ENCODE measurements around the gene AMBRA1.
"Not testable (repeated sequence)": the region's sequence is repeated elsewhere in the genome, so short reads cannot be mapped to it uniquely, and the experiment has no call there.

Gene AMBRA1

DNA sequence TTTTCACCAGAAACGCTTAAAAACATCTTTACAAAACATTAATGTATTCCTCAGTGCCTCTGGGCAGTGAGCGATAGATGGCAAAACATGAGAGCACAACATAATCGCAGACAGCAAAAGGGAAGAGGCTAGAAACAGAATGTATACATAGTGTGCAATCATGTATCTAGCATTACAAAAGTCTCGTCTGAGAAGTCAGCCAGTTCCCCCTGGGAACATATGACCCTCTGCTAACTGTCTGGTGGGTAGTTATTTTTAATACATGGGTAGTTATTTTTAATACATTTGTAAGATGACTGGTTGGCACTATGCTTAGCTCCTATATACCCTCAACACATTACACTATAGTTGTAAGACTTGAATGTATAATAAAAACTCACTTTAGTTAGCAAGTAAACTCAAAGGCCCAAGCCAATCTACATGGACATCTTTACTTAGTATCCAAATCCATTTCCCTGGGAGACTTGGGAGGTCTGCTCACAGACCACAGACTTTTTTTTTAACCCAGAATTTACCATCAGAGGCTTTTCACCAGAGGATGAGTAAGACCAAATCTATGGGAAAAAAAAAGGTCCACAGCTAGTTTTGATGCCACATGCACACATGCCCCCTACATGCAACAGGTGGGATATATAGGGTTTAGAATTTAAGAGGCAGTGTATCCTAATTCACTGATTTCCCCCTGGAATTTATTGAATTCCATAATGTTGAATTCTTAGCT lies 71.7 kb downstream of the AMBRA1 start:
- H3K4me1 ChIP-seq (ENCODE audit: control insufficient read depth, insufficient read depth, low read length), result peaks cover 2% of the 10 kb centered on the region; the same call in 1 of the 2 replicates
- 73% methylated on average over 1 of the region's 4 CpGs for WGBS (ENCODE audit: insufficient coverage, insufficient read length)
- H3K27me3 ChIP-seq (ENCODE audit: control insufficient read depth, insufficient read depth, low read length), result no peaks in the 10 kb centered on the region
- H3K36me3 ChIP-seq (ENCODE audit: control insufficient read depth, insufficient read depth, low read length), result no peaks in the 10 kb centered on the region
- no peak overlapping the region for H3K4me3 ChIP-seq (ENCODE audit: low read length)
- no peaks in the 10 kb centered on the region for H3K9me3 ChIP-seq (ENCODE audit: control insufficient read depth, insufficient read depth, low read length)
- DNase-seq (ENCODE audit: low read depth, low spot score), result no peak
- H3K27ac ChIP-seq (ENCODE audit: low read length), result no peak overlapping the region

DNA sequence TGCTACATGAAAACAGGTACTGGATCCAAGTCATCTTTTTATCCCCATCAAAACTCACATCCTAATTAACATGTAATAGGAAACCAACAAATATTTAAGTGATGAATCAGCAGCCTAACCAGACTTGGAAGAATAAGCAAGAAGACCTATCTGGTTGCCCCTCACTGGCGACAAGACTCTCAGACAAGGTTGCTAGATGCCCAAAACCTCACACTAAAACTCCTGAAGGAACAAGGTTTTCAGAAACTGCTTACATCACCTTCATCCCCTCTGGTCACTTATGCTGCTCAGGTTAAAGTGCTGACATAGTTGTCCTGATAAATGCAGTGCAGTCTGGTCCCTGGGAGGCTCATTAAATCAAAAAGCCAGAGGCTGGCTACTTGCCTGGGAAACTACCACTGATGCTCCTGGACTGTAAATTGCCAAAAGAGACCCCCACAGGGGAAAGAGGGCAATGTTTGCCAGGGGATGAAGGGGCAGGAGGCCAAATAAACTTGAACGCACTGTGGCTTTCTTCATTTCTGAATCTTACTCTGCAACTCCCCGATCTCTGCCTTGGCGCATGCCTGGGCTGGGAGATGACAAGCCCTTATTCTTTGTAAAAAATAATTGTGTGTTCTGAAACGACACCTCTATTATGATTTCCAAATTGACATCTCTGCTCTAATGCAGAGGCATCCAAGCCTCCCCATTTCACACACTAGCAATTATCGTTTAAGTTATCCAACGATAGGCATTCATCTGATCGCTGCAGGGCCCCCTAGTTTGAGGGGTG lies 72.7 kb downstream of the AMBRA1 start:
- H3K4me1 ChIP-seq (ENCODE audit: control insufficient read depth, insufficient read depth, low read length), result peaks cover 2% of the 10 kb centered on the region; the same call in 1 of the 2 replicates
- no CpG with 5 or more reads among the region's 8 CpGs for WGBS (ENCODE audit: insufficient coverage, insufficient read length)
- H3K4me3 ChIP-seq (ENCODE audit: low read length), result no peak overlapping the region
- no peak overlapping the region for H3K27ac ChIP-seq (ENCODE audit: low read length)
- no peaks in the 10 kb centered on the region for H3K36me3 ChIP-seq (ENCODE audit: control insufficient read depth, insufficient read depth, low read length)
- H3K9me3 ChIP-seq (ENCODE audit: control insufficient read depth, insufficient read depth, low read length), result no peaks in the 10 kb centered on the region
- no peak for DNase-seq (ENCODE audit: low read depth, low spot score)
- no peaks in the 10 kb centered on the region for H3K27me3 ChIP-seq (ENCODE audit: control insufficient read depth, insufficient read depth, low read length)

DNA sequence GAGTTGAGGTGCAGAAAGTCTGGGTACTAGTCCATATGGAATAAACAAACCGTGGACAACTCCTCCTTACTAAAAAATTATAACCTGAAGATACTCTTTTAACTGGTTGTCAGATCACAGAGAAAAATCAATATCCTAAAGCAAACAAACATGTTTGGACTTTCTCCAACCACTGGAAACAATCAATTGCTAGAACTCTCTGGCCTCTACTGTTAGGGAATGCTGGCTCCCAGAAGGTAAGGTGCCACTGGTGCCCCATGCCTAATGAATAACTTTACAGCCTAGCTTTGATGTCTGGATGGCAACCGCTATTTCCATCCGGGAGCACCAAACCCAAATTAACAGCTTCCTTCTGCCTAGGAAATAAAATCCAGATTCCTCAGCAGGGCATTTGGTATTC lies 74.5 kb downstream of the AMBRA1 start:
- H3K27me3 ChIP-seq (ENCODE audit: control insufficient read depth, insufficient read depth, low read length), result no peaks in the 10 kb centered on the region
- no peaks in the 10 kb centered on the region for H3K9me3 ChIP-seq (ENCODE audit: control insufficient read depth, insufficient read depth, low read length)
- H3K4me1 ChIP-seq (ENCODE audit: control insufficient read depth, insufficient read depth, low read length), result peaks cover 2% of the 10 kb centered on the region; the same call in 1 of the 2 replicates
- H3K27ac ChIP-seq (ENCODE audit: low read length), result no peak overlapping the region
- no peak overlapping the region for H3K4me3 ChIP-seq (ENCODE audit: low read length)
- H3K36me3 ChIP-seq (ENCODE audit: control insufficient read depth, insufficient read depth, low read length), result no peaks in the 10 kb centered on the region
- DNase-seq (ENCODE audit: low read depth, low spot score), result no peak
- WGBS (ENCODE audit: insufficient coverage, insufficient read length), result no CpG with 5 or more reads among the region's 3 CpGs

- not testable (repeated sequence) for H3K4me1 ChIP-seq (ENCODE audit: control insufficient read depth, insufficient read depth, low read length); DNase-seq (ENCODE audit: low read depth, low spot score)
- no CpG with 5 or more reads among the region's 7 CpGs for WGBS (ENCODE audit: insufficient coverage, insufficient read length)
Measured at GRCh38 chr11:46518928-46519327, 74.9 kb downstream of the AMBRA1 start.

DNA sequence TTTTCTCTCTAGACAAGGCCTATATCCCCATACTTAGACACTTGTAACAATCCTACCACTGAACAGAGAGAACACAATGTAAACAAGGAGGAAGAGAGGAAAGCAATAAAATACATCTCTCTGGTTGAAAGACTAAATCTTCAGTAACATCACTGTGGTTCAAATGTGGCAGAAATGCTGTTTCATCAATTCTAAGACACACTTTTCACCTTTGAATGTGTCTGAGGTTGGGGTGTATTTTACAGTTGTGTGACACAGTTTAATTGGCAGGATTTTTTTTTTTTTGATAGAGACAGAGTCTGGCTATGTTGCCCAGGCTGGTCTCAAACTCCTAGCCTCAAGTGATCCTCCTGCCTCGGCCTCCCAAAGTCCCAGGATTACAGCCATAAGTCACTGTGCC lies 79.5 kb downstream of the AMBRA1 start:
- no peak for DNase-seq (ENCODE audit: low read depth, low spot score)
- H3K4me3 ChIP-seq (ENCODE audit: low read length), result no peak overlapping the region
- no peaks in the 10 kb centered on the region for H3K9me3 ChIP-seq (ENCODE audit: control insufficient read depth, insufficient read depth, low read length)
- H3K27ac ChIP-seq (ENCODE audit: low read length), result no peak overlapping the region
- WGBS (ENCODE audit: insufficient coverage, insufficient read length), result no CpG with 5 or more reads among the region's 1 CpG
- H3K27me3 ChIP-seq (ENCODE audit: control insufficient read depth, insufficient read depth, low read length), result no peaks in the 10 kb centered on the region; the same call in 1 of the 2 replicates
- H3K36me3 ChIP-seq (ENCODE audit: control insufficient read depth, insufficient read depth, low read length), result no peaks in the 10 kb centered on the region
- H3K4me1 ChIP-seq (ENCODE audit: control insufficient read depth, insufficient read depth, low read length), result peaks cover 3% of the 10 kb centered on the region

More at GRCh38 chr11:46518928-46519327, 74.9 kb downstream of the AMBRA1 start:
- not testable (repeated sequence) for H3K27ac ChIP-seq (ENCODE audit: low read length); H3K9me3 ChIP-seq (ENCODE audit: control insufficient read depth, insufficient read depth, low read length); H3K27me3 ChIP-seq (ENCODE audit: control insufficient read depth, insufficient read depth, low read length); H3K36me3 ChIP-seq (ENCODE audit: control insufficient read depth, insufficient read depth, low read length); H3K4me3 ChIP-seq (ENCODE audit: low read length)

GRCh38 chr11:46513934-46514342 lies 79.9 kb downstream of the AMBRA1 start:
- no peaks in the 10 kb centered on the region for H3K36me3 ChIP-seq (ENCODE audit: control insufficient read depth, insufficient read depth, low read length)
- no CpG with 5 or more reads among the region's 3 CpGs for WGBS (ENCODE audit: insufficient coverage, insufficient read length)
- H3K27me3 ChIP-seq (ENCODE audit: control insufficient read depth, insufficient read depth, low read length), result no peaks in the 10 kb centered on the region; the same call in 1 of the 2 replicates
- no peak overlapping the region for H3K27ac ChIP-seq (ENCODE audit: low read length)
- no peak for DNase-seq (ENCODE audit: low read depth, low spot score)
- H3K4me3 ChIP-seq (ENCODE audit: low read length), result no peak overlapping the region
- no peaks in the 10 kb centered on the region for H3K9me3 ChIP-seq (ENCODE audit: control insufficient read depth, insufficient read depth, low read length)
- H3K4me1 ChIP-seq (ENCODE audit: control insufficient read depth, insufficient read depth, low read length), result peaks cover 3% of the 10 kb centered on the region

DNA sequence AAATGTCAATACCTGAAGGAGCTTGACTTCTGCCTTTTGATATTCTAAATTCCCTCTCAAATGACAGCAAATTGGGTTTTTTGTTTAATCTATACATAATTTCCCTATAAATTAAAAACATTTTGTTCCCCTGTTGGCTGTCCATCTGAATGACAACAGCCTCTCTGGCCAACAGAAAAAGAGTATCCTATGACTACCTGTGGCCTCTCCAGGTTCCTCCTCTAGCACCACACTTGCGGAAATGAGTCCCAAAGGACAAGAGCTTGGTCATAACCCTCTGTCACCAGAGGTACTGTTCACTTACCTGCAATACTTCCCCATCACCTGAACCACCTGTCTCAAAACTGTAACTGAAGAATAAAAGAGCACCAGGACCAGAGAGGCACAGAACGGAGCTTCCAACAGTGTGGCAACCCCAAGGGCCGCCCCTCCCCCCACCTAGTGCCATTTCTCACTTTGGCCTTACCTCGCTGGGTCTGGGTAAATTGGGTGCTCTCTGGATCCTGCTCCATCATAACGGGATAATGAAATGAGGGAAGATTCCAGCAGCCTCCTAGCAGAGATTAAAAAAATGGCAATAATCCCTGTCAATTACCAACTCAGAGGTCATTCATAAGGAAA lies 81.5 kb downstream of the AMBRA1 start:
- H3K9me3 ChIP-seq (ENCODE audit: control insufficient read depth, insufficient read depth, low read length), result no peaks in the 10 kb centered on the region
- no CpG with 5 or more reads among the region's 5 CpGs for WGBS (ENCODE audit: insufficient coverage, insufficient read length)
- no peaks in the 10 kb centered on the region for H3K36me3 ChIP-seq (ENCODE audit: control insufficient read depth, insufficient read depth, low read length)
- no peak for DNase-seq (ENCODE audit: low read depth, low spot score)
- H3K27me3 ChIP-seq (ENCODE audit: control insufficient read depth, insufficient read depth, low read length), result no peaks in the 10 kb centered on the region; the same call in 1 of the 2 replicates
- no peak overlapping the region for H3K27ac ChIP-seq (ENCODE audit: low read length)
- H3K4me1 ChIP-seq (ENCODE audit: control insufficient read depth, insufficient read depth, low read length), result peaks cover 3% of the 10 kb centered on the region
- no peak overlapping the region for H3K4me3 ChIP-seq (ENCODE audit: low read length)

DNA sequence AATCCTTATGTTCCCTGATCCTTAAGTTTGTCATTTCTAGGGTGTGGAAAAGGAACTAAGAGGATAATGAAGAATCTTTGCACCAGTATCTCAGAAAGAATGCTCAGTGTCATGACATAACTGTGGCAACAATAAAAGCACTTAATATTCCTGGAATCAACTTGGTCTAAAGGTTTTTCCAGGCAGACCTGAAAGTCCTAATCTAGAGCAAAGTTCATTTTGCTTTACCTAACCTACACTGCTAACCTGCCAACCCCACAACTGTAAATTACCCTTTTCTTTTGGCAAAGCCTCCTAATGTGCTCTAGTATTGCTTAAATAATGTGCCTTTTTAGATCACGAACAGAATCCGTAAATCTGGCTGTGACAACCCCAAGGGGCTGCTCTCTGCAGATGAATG lies 82.5 kb downstream of the AMBRA1 start:
- H3K4me3 ChIP-seq (ENCODE audit: low read length), result no peak overlapping the region
- no peak overlapping the region for H3K27ac ChIP-seq (ENCODE audit: low read length)
- no peak for DNase-seq (ENCODE audit: low read depth, low spot score)

GRCh38 chr11:46508360-46508759 lies 85.5 kb downstream of the AMBRA1 start:
- Histone ChIP-seq H3K36me3 (ENCODE audit: control insufficient read depth, insufficient read depth, low read length) (no peaks in the 10 kb centered on the region), H3K27ac (ENCODE audit: low read length) (no peak overlapping the region)
- WGBS (ENCODE audit: insufficient coverage, insufficient read length), result no CpG with 5 or more reads among the region's 1 CpG

More for the DNA sequence above, 82.5 kb downstream of the AMBRA1 start:
- Histone ChIP-seq H3K27me3 (ENCODE audit: control insufficient read depth, insufficient read depth, low read length) (no peaks in the 10 kb centered on the region; the same call in 1 of the 2 replicates), H3K9me3 (ENCODE audit: control insufficient read depth, insufficient read depth, low read length) (no peaks in the 10 kb centered on the region), H3K36me3 (ENCODE audit: control insufficient read depth, insufficient read depth, low read length) (no peaks in the 10 kb centered on the region), H3K4me1 (ENCODE audit: control insufficient read depth, insufficient read depth, low read length) (peaks cover 3% of the 10 kb centered on the region)
- WGBS (ENCODE audit: insufficient coverage, insufficient read length), result no CpG with 5 or more reads among the region's 2 CpGs

GRCh38 chr11:46506483-46506791 lies 87.4 kb downstream of the AMBRA1 start:
- no peak for DNase-seq (ENCODE audit: low read depth, low spot score)
- peaks cover 5% of the 10 kb centered on the region; the same call in 1 of the 2 replicates for H3K4me1 ChIP-seq (ENCODE audit: control insufficient read depth, insufficient read depth, low read length)
- no peak overlapping the region for H3K4me3 ChIP-seq (ENCODE audit: low read length)
- no peaks in the 10 kb centered on the region for H3K36me3 ChIP-seq (ENCODE audit: control insufficient read depth, insufficient read depth, low read length)
- H3K27ac ChIP-seq (ENCODE audit: low read length), result no peak overlapping the region
- H3K9me3 ChIP-seq (ENCODE audit: control insufficient read depth, insufficient read depth, low read length), result no peaks in the 10 kb centered on the region
- no peaks in the 10 kb centered on the region for H3K27me3 ChIP-seq (ENCODE audit: control insufficient read depth, insufficient read depth, low read length)
- WGBS (ENCODE audit: insufficient coverage, insufficient read length), result no CpG with 5 or more reads among the region's 2 CpGs

More at GRCh38 chr11:46508360-46508759, 85.5 kb downstream of the AMBRA1 start:
- Histone ChIP-seq H3K27me3 (ENCODE audit: control insufficient read depth, insufficient read depth, low read length) (no peaks in the 10 kb centered on the region; the same call in 1 of the 2 replicates), H3K9me3 (ENCODE audit: control insufficient read depth, insufficient read depth, low read length) (no peaks in the 10 kb centered on the region), H3K4me1 (ENCODE audit: control insufficient read depth, insufficient read depth, low read length) (peaks cover 8% of the 10 kb centered on the region), H3K4me3 (ENCODE audit: low read length) (no peak overlapping the region)
- DNase-seq (ENCODE audit: low read depth, low spot score), result no peak

Data from iPS DF 6.9 (cell line).